A549 (cell line): Measurements from ENCODE around the gene PIGC.

Source experiments
- CBX8 ChIP-seq: fragments of 200-600 bp; sonication (generic); IDR thresholded peaks from 2 replicates; pipeline ENCODE4 v1.6.1; 2016
- POLR2A ChIP-seq: IDR thresholded peaks from 2 replicates; pipeline ENCODE4 v1.6.1; 2012; ENCODE audit warnings: mild to moderate bottlenecking, low read length
- TF ChIP-seq, protein P1 (sequence below): fragments of >200 bp; sonication (Bioruptor Twin); formaldehyde crosslinking; IDR thresholded peaks from 3 replicates; pipeline ENCODE4 v1.5.1; 2016

DNA sequence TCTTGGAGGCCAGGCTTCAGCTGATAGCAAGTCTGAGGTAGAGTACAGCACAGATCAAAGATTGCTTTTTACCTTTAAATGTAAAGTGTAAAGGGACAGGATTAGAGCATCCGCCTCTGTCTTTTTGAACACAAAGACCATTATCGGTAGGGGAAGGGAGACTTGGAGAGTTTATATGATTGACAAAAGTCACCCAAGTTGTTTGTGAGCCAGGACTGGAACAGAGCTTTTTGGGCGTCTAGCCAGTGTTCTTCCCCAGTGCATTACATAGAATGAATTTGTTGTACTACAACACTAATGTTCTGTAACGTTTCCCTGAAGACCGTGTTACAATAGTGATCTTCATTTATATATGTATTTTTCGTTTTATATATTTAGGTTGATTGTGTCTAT, 9.3 kb upstream of the PIGC start:
- TF ChIP-seq CBX8 (no peak), POLR2A (no peak)
- TF ChIP-seq, protein P1, sequence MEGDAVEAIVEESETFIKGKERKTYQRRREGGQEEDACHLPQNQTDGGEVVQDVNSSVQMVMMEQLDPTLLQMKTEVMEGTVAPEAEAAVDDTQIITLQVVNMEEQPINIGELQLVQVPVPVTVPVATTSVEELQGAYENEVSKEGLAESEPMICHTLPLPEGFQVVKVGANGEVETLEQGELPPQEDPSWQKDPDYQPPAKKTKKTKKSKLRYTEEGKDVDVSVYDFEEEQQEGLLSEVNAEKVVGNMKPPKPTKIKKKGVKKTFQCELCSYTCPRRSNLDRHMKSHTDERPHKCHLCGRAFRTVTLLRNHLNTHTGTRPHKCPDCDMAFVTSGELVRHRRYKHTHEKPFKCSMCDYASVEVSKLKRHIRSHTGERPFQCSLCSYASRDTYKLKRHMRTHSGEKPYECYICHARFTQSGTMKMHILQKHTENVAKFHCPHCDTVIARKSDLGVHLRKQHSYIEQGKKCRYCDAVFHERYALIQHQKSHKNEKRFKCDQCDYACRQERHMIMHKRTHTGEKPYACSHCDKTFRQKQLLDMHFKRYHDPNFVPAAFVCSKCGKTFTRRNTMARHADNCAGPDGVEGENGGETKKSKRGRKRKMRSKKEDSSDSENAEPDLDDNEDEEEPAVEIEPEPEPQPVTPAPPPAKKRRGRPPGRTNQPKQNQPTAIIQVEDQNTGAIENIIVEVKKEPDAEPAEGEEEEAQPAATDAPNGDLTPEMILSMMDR: no peak
